Lower lobe of right lung (tissue), 2 donors: ENCODE data around the gene KRT15. TPM values are rescaled to one million over a fixed set of nuclear protein-coding genes. Genes with fewer than 3 reads are reported as not detected.

ENCODE experiments used
- ATAC-seq, 2 donors: fragments of 200-7000 bp; cut with Tn5 transposase; one replicate each; pipeline ENCODE4 v1.9.1; 2020 to 2022; ENCODE audit warnings: mild to moderate bottlenecking in 2 of 2, moderate library complexity in 2 of 2
- DNase-seq: peaks from one replicate; pipeline ENCODE4 v3.0.0-alpha.2; 2020
- H3K27ac ChIP-seq: fragments of 200-600 bp; one replicate; pipeline ENCODE4 v1.8.0; 2022
- H3K27me3 ChIP-seq: fragments of 200-600 bp; one replicate; pipeline ENCODE4 v1.8.0; 2022; ENCODE audit warnings: low read depth
- H3K36me3 ChIP-seq: fragments of 200-600 bp; one replicate; pipeline ENCODE4 v1.8.0; 2022; ENCODE audit warnings: mild to moderate bottlenecking
- H3K4me1 ChIP-seq: fragments of 200-600 bp; one replicate; pipeline ENCODE4 v1.8.0; 2022
- H3K4me3 ChIP-seq: fragments of 200-600 bp; one replicate; pipeline ENCODE4 v1.8.0; 2022; ENCODE audit warnings: mild to moderate bottlenecking
- H3K9me3 ChIP-seq: fragments of 200-600 bp; one replicate; pipeline ENCODE4 v1.8.0; 2022
- CTCF ChIP-seq: fragments of 200-600 bp; IDR thresholded peaks from one replicate; pipeline ENCODE4 v1.8.0; 2022; ENCODE audit warnings: antibody characterized with exemption, mild to moderate bottlenecking
- intact Hi-C: fragments of 100-400 bp; cut with DNase I; formaldehyde crosslinking; loops from one replicate; pipeline ENCODE4 v1.11.0; 2022
- long read RNA-seq: library from polyadenylated mRNA; unstranded; transcript quantifications from one replicate; pipeline ENCODE4 v2.0.0, GENCODE V29; 2021
- total RNA-seq: library from RNA; stranded (reverse); fragmentation: NEBNext Ultra II Directional; extraction: Animal tissue kit (Norgen Biotek cat#: 25700); gene quantifications from one replicate; pipeline ENCODE4 v1.2.1, GENCODE V29; 2021
- donor health status: DM: no; HTN: yes; CAD: no; lungs with severe emphysema.

The KRT15 gene
- total RNA-seq = 9.0 TPM
- long read RNA-seq, partial matches to known transcripts = 2 of 6 reads
- long read RNA-seq, other reads (novel, unspliced or antisense) = 4 of 6 reads

- TF ChIP-seq CTCF = no peak
- DNase-seq (no peak), ATAC-seq (no peak)
- peaks cover 2% of the 10 kb centered on the region for H3K36me3 ChIP-seq
- no peaks in the 10 kb centered on the region for H3K27me3 ChIP-seq
- H3K27ac ChIP-seq = no peak within 1 kb of the TSS
- H3K4me1 ChIP-seq = peaks cover 25% of the 10 kb centered on the region
- no peaks in the 10 kb centered on the region for H3K9me3 ChIP-seq
- intact Hi-C loops = no loop called here
- no peak within 1 kb of the TSS for H3K4me3 ChIP-seq
These were observed at the start of gene KRT15 for GRCh38 chr17:41518789-41519449. Gene KRT15, minus strand, starts transcription at chr17:41518890. Its CDS starts 63 bp downstream, at chr17:41518827.

GRCh38 chr17:41567317-41567716 lies 48.6 kb upstream of the KRT15 start:
- no peak for DNase-seq
- no peaks in the 10 kb centered on the region for H3K9me3 ChIP-seq
- intact Hi-C loops = no loop called here
- no peak for ATAC-seq
- no peak overlapping the region for H3K27ac ChIP-seq
- H3K27me3 ChIP-seq = peaks cover 4% of the 10 kb centered on the region
- H3K4me1 ChIP-seq = no peaks in the 10 kb centered on the region
- no peak overlapping the region for H3K4me3 ChIP-seq
- no peaks in the 10 kb centered on the region for H3K36me3 ChIP-seq
- TF ChIP-seq CTCF = no peak

- no peaks in the 10 kb centered on the region for H3K4me1 ChIP-seq
- peaks cover 5% of the 10 kb centered on the region for H3K27me3 ChIP-seq
- TF ChIP-seq CTCF = no peak
- DNase-seq (no peak), ATAC-seq (no peak)
- no peak overlapping the region for H3K27ac ChIP-seq
- H3K36me3 ChIP-seq = no peaks in the 10 kb centered on the region
- no peak overlapping the region for H3K4me3 ChIP-seq
- no peaks in the 10 kb centered on the region for H3K9me3 ChIP-seq
- intact Hi-C loops = no loop called here
These were observed 46.6 kb upstream of the KRT15 start for GRCh38 chr17:41565338-41565737.

GRCh38 chr17:41563607-41564170 lies 45.0 kb upstream of the KRT15 start:
- no peaks in the 10 kb centered on the region for H3K36me3 ChIP-seq
- H3K9me3 ChIP-seq = no peaks in the 10 kb centered on the region
- ATAC-seq (no peak), DNase-seq (no peak)
- no peak for TF ChIP-seq CTCF
- intact Hi-C loops = no loop called here
- no peak overlapping the region for H3K27ac ChIP-seq
- H3K27me3 ChIP-seq = peaks cover 10% of the 10 kb centered on the region
- no peaks in the 10 kb centered on the region for H3K4me1 ChIP-seq
- H3K4me3 ChIP-seq = no peak overlapping the region

- DNase-seq (no peak), ATAC-seq (no peak)
- Histone ChIP-seq H3K36me3 (no peaks in the 10 kb centered on the region), H3K27me3 (peaks cover 10% of the 10 kb centered on the region), H3K9me3 (no peaks in the 10 kb centered on the region), H3K4me3 (no peak overlapping the region), H3K4me1 (no peaks in the 10 kb centered on the region), H3K27ac (no peak overlapping the region)
- intact Hi-C loops = no loop called here
- no peak for TF ChIP-seq CTCF
These were observed 42.9 kb upstream of the KRT15 start for GRCh38 chr17:41561554-41561953.
